OCI-LY1 (cell line): ENCODE data around the gene ACSBG1.

Experiments used
- EZH2 ChIP-seq: fragments of 200-600 bp; sonication (generic), shearing (Covaris generic); IDR thresholded peaks from 2 replicates; pipeline ENCODE4 v1.8.0; 2017; ENCODE audit warnings: borderline replicate concordance, mixed run types, mild to moderate bottlenecking, antibody characterized with exemption, low read length, moderate library complexity, mixed read lengths
- TF ChIP-seq, protein P1 (sequence below): fragments of 200-600 bp; sonication (generic), shearing (Covaris generic); IDR thresholded peaks from 2 replicates; pipeline ENCODE4 v1.5.1; 2017; ENCODE audit warnings: mild to moderate bottlenecking, antibody characterized with exemption, low read length, moderate library complexity, mixed read lengths

- TF ChIP-seq, protein P1, sequence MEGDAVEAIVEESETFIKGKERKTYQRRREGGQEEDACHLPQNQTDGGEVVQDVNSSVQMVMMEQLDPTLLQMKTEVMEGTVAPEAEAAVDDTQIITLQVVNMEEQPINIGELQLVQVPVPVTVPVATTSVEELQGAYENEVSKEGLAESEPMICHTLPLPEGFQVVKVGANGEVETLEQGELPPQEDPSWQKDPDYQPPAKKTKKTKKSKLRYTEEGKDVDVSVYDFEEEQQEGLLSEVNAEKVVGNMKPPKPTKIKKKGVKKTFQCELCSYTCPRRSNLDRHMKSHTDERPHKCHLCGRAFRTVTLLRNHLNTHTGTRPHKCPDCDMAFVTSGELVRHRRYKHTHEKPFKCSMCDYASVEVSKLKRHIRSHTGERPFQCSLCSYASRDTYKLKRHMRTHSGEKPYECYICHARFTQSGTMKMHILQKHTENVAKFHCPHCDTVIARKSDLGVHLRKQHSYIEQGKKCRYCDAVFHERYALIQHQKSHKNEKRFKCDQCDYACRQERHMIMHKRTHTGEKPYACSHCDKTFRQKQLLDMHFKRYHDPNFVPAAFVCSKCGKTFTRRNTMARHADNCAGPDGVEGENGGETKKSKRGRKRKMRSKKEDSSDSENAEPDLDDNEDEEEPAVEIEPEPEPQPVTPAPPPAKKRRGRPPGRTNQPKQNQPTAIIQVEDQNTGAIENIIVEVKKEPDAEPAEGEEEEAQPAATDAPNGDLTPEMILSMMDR, result no peak
- TF ChIP-seq EZH2, result no peak
Measured at GRCh38 chr15:78146425-78147154, 87.8 kb downstream of the ACSBG1 start.
